Cardiac muscle cell (in vitro differentiated cells and primary cell): ENCODE measurements around the gene THEMIS. TPM values are rescaled to one million over a fixed set of nuclear protein-coding genes. Genes with fewer than 3 reads are reported as not detected.

ENCODE experiments used
- DNase-seq, 2 donors: peaks; one replicate each; pipeline versions ENCODE4 v3.0.0 to v3.0.0-alpha.2; 2010 to 2017; ENCODE audit warnings: low read depth in 1 of 2, low spot score in 1 of 2
- H3K27ac ChIP-seq: fragments of 200-600 bp; sonication (generic); 2 replicates; pipeline ENCODE4 v1.5.1; 2016
- H3K27me3 ChIP-seq: fragments of 200-600 bp; sonication (generic); 2 replicates; pipeline ENCODE4 v1.6.0; 2016; ENCODE audit warnings: control low read depth
- H3K36me3 ChIP-seq: fragments of 200-600 bp; sonication (generic); 2 replicates; pipeline ENCODE4 v1.5.1; 2016; ENCODE audit warnings: control low read depth
- H3K4me1 ChIP-seq: fragments of 200-600 bp; sonication (generic); 2 replicates; pipeline ENCODE4 v1.8.1; 2017; ENCODE audit warnings: low read depth, mild to moderate bottlenecking, mixed run types
- H3K4me3 ChIP-seq: fragments of 200-600 bp; sonication (generic); 2 replicates; pipeline ENCODE4 v1.5.1; 2016; ENCODE audit warnings: mild to moderate bottlenecking
- H3K9me3 ChIP-seq: fragments of 200-600 bp; sonication (generic); 2 replicates; pipeline ENCODE4 v1.5.1; 2017; ENCODE audit warnings: low read depth, mild to moderate bottlenecking, control low read depth
- polyA plus RNA-seq: library from polyadenylated mRNA; unstranded; fragments of >200 nt; fragmentation: Nextera tagmentation; extraction: Ambion mirVana; gene quantifications from 2 replicates; pipeline ENCODE4 v1.2.1, GENCODE V29; 2016
- total RNA-seq: library from RNA; depleted of rRNA; stranded (reverse); fragments of >200 nt; gene quantifications from 2 replicates; pipeline ENCODE4 v1.2.3, GENCODE V29; 2016
- TF ChIP-seq, protein P1 (sequence below): IDR thresholded peaks from 2 replicates; pipeline ENCODE4 v1.5.1; 2012; ENCODE audit warnings: low read depth, mild to moderate bottlenecking, low read length

THEMIS gene
- total and polyA plus RNA-seq, 2 experiments from 2014 or later, result 0.06 TPM; not detected in 1

DNA sequence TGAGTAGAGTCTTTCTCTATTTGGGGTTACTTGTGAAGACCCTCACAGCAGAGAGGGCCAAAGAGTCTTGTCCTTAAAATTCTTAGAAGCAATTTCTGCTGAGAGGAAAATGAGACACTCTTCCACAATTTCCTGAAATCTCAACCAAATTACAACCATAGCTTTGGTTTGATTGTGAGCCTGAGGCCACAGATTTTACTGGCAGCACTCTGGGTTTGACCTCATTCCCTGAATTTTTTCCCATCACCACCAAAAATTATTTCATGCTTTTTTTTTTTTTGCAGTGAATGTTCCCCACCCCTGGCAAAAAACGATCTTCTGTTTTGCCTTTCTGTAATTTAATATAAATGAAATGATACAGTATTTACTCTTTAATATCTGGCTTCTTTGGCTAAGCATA is 125.5 kb downstream of the THEMIS start:
- Histone ChIP-seq H3K27me3 (no peaks in the 10 kb centered on the region), H3K4me3 (no peak overlapping the region), H3K9me3 (no peaks in the 10 kb centered on the region), H3K4me1 (no peaks in the 10 kb centered on the region), H3K36me3 (no peaks in the 10 kb centered on the region), H3K27ac (no peak overlapping the region)
- no peak for DNase-seq
- TF ChIP-seq, protein P1, sequence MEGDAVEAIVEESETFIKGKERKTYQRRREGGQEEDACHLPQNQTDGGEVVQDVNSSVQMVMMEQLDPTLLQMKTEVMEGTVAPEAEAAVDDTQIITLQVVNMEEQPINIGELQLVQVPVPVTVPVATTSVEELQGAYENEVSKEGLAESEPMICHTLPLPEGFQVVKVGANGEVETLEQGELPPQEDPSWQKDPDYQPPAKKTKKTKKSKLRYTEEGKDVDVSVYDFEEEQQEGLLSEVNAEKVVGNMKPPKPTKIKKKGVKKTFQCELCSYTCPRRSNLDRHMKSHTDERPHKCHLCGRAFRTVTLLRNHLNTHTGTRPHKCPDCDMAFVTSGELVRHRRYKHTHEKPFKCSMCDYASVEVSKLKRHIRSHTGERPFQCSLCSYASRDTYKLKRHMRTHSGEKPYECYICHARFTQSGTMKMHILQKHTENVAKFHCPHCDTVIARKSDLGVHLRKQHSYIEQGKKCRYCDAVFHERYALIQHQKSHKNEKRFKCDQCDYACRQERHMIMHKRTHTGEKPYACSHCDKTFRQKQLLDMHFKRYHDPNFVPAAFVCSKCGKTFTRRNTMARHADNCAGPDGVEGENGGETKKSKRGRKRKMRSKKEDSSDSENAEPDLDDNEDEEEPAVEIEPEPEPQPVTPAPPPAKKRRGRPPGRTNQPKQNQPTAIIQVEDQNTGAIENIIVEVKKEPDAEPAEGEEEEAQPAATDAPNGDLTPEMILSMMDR, result no peak

DNA sequence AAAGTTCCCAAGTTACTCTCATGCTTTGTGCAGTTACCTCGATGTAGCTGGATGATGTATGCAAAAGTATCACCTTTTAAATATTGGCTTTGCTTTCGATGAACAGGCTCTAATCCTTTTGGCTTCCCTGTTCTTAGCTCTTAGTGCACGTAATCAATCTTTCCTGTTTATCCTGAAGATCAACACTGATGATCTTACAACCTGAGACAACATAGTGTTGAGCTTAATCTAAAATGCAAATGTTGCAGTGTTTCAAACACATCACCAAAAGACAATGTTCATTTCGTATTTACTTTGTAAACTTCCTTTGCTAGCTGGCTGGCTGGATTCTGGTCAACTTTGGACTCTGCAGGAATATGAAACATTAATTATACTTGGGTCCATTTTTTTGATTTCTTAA is 132.1 kb downstream of the THEMIS start:
- H3K36me3 ChIP-seq, result no peaks in the 10 kb centered on the region
- no peaks in the 10 kb centered on the region for H3K4me1 ChIP-seq
- DNase-seq, result no peak
- TF ChIP-seq, protein P1, result no peak
- no peaks in the 10 kb centered on the region for H3K9me3 ChIP-seq
- H3K27me3 ChIP-seq, result no peaks in the 10 kb centered on the region
- no peak overlapping the region for H3K27ac ChIP-seq
- no peak overlapping the region for H3K4me3 ChIP-seq

DNA sequence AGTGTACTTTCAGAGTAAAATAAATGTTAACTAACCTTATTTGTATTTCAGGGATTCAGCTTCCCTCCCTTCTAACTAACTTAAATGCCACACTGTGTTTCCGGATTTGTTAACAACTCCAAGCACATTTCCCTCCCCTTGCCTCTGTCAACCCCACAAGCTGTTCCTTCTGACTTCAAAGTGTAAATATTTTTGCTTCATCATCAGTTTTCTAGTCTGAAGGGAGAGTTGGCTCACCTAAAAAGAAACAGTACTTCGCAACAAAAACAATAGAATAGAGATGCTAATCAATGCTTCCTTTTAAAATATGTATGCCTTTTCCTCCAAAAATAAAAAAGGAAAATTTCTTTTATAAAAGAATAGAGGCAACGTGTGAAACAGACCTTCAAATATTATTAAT is 132.6 kb downstream of the THEMIS start:
- Histone ChIP-seq H3K4me1 (no peaks in the 10 kb centered on the region), H3K27ac (no peak overlapping the region), H3K9me3 (no peaks in the 10 kb centered on the region), H3K36me3 (no peaks in the 10 kb centered on the region), H3K27me3 (no peaks in the 10 kb centered on the region), H3K4me3 (no peak overlapping the region)
- TF ChIP-seq, protein P1, result no peak
- no peak for DNase-seq

DNA sequence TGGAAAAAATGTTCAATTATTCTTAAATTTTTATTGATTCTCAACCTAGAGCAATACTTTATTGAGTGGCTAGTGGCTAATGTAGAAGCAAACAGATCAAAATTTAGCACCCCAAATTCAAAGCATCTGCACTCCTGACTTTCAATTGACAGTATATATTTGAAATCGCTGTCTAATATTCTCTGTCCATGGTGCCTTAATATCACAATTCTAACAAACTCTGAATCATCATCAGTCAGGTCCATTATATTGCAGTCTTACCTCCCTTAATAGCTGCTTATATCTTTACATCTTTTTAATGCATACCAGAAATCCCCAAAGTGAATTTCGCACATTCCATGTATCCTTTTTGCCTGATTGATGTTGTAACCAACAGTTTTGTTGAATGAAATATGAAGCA is 134.9 kb downstream of the THEMIS start:
- H3K4me3 ChIP-seq, result no peak overlapping the region
- DNase-seq, result no peak
- no peak overlapping the region for H3K27ac ChIP-seq
- TF ChIP-seq, protein P1, result no peak
- H3K27me3 ChIP-seq, result no peaks in the 10 kb centered on the region
- H3K4me1 ChIP-seq, result no peaks in the 10 kb centered on the region
- H3K36me3 ChIP-seq, result no peaks in the 10 kb centered on the region
- no peaks in the 10 kb centered on the region for H3K9me3 ChIP-seq

DNA sequence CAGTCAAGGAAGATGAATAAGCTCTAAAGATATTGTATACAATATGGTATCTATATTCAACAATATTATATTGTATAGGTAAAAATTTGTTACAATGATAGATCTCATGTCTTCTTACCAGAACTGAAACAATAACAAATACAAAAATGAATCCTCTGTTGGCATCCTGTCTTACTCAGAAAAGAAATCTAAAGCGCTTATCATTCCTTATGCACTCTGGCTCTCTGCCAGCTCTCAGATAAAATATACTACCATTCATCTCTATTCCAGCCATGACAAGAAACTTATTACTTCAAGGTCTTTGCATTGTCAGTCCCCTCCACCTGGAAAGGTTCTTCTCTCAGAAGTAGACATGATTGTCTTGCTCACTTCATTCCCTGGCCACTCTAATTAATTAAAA is 138.6 kb downstream of the THEMIS start:
- TF ChIP-seq, protein P1, result no peak
- Histone ChIP-seq H3K9me3 (no peaks in the 10 kb centered on the region), H3K4me3 (no peak overlapping the region), H3K4me1 (no peaks in the 10 kb centered on the region), H3K27me3 (no peaks in the 10 kb centered on the region), H3K36me3 (no peaks in the 10 kb centered on the region), H3K27ac (no peak overlapping the region)
- DNase-seq, result no peak

DNA sequence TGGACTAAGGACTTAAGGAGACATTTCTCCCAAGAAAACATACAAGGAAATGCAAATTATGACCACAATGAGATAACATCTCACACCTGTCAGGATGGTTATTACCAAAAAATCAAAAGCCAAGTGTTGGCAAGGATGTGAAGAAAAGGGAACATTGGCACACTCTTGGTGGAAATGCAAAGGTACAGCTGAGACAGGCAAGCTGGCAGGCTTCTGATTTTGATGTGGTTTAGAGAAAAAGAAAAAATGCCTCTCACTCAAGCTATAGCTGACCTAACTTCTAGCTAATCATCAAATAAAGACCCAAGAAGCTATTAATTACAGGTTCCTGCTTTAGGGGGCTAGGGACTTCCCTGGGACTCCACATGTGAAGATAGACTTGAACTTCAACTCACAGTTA is 139.8 kb downstream of the THEMIS start:
- TF ChIP-seq, protein P1, result no peak

More for the DNA sequence above, 139.8 kb downstream of the THEMIS start:
- no peak for DNase-seq
- no peaks in the 10 kb centered on the region for H3K4me1 ChIP-seq
- H3K4me3 ChIP-seq, result no peak overlapping the region
- H3K27me3 ChIP-seq, result no peaks in the 10 kb centered on the region
- H3K27ac ChIP-seq, result no peak overlapping the region
- no peaks in the 10 kb centered on the region for H3K36me3 ChIP-seq
- no peaks in the 10 kb centered on the region for H3K9me3 ChIP-seq
